Activated naive CD8-positive, alpha-beta T cell treated with anti-CD3 and anti-CD28 coated beads, Interleukin-2, amount 50 U/mL, for 24 hours (primary cell): ENCODE results near the gene POLRMT.

Source experiments
- ATAC-seq: fragments of 150-1000 bp; cut with Tn5 transposase; one replicate; pipeline ENCODE4 v1.10.0; 2021
- DNase-seq: peaks from one replicate; pipeline ENCODE4 v3.0.0; 2021
- H3K27ac Mint-ChIP-seq: one replicate; pipeline ENCODE4 v1.8.0; 2021; ENCODE audit warnings: mild to moderate bottlenecking, mixed read lengths
- H3K27me3 Mint-ChIP-seq: one replicate; pipeline ENCODE4 v1.8.0; 2021; ENCODE audit warnings: mixed read lengths
- H3K36me3 Mint-ChIP-seq: one replicate; pipeline ENCODE4 v1.8.0; 2021; ENCODE audit warnings: low read depth, mixed read lengths
- H3K4me1 Mint-ChIP-seq: one replicate; pipeline ENCODE4 v1.8.0; 2021; ENCODE audit warnings: mixed read lengths
- H3K4me3 Mint-ChIP-seq: one replicate; pipeline ENCODE4 v1.8.0; 2021; ENCODE audit warnings: mild to moderate bottlenecking, moderate library complexity, mixed read lengths
- H3K9me3 Mint-ChIP-seq: one replicate; pipeline ENCODE4 v1.8.0; 2021; ENCODE audit warnings: mixed read lengths

POLRMT gene

GRCh38 chr19:656751-657559 lies 23.6 kb upstream of the POLRMT start:
- Mint-ChIP-seq H3K4me3 (no peak overlapping the region), H3K27ac (no peak overlapping the region), H3K4me1 (peaks cover 53% of the 10 kb centered on the region), H3K36me3 (peaks cover 18% of the 10 kb centered on the region), H3K27me3 (no peaks in the 10 kb centered on the region), H3K9me3 (no peaks in the 10 kb centered on the region)
- no peak for DNase-seq
- no peak for ATAC-seq

GRCh38 chr19:655691-656090 lies 22.4 kb upstream of the POLRMT start:
- no peaks in the 10 kb centered on the region for H3K27me3 Mint-ChIP-seq
- H3K4me3 Mint-ChIP-seq: no peak overlapping the region
- ATAC-seq: no peak
- no peaks in the 10 kb centered on the region for H3K9me3 Mint-ChIP-seq
- DNase-seq: no peak
- H3K36me3 Mint-ChIP-seq: peaks cover 14% of the 10 kb centered on the region
- H3K27ac Mint-ChIP-seq: no peak overlapping the region
- peaks cover 48% of the 10 kb centered on the region for H3K4me1 Mint-ChIP-seq

- H3K27ac Mint-ChIP-seq: no peak overlapping the region
- no peaks in the 10 kb centered on the region for H3K9me3 Mint-ChIP-seq
- H3K36me3 Mint-ChIP-seq: peaks cover 15% of the 10 kb centered on the region
- DNase-seq: no peak
- no peak overlapping the region for H3K4me3 Mint-ChIP-seq
- peaks cover 31% of the 10 kb centered on the region for H3K4me1 Mint-ChIP-seq
- no peaks in the 10 kb centered on the region for H3K27me3 Mint-ChIP-seq
- ATAC-seq: no peak
Observed at GRCh38 chr19:653425-653824, 20.1 kb upstream of the POLRMT start.

- peaks cover 29% of the 10 kb centered on the region for H3K4me1 Mint-ChIP-seq
- no peak overlapping the region for H3K27ac Mint-ChIP-seq
- DNase-seq (no peak), ATAC-seq (no peak)
- no peaks in the 10 kb centered on the region for H3K9me3 Mint-ChIP-seq
- peaks cover 15% of the 10 kb centered on the region for H3K36me3 Mint-ChIP-seq
- H3K4me3 Mint-ChIP-seq: no peak overlapping the region
- no peaks in the 10 kb centered on the region for H3K27me3 Mint-ChIP-seq
Observed at GRCh38 chr19:652467-653389, 19.4 kb upstream of the POLRMT start.

GRCh38 chr19:651991-652390 lies 18.7 kb upstream of the POLRMT start:
- Mint-ChIP-seq H3K4me3 (no peak overlapping the region), H3K27me3 (no peaks in the 10 kb centered on the region), H3K4me1 (peaks cover 23% of the 10 kb centered on the region), H3K27ac (no peak overlapping the region), H3K9me3 (no peaks in the 10 kb centered on the region), H3K36me3 (peaks cover 15% of the 10 kb centered on the region)
- no peak for ATAC-seq
- DNase-seq: no peak

- H3K27me3 Mint-ChIP-seq: no peaks in the 10 kb centered on the region
- no peaks in the 10 kb centered on the region for H3K9me3 Mint-ChIP-seq
- DNase-seq (no peak), ATAC-seq (no peak)
- H3K4me1 Mint-ChIP-seq: peaks cover 19% of the 10 kb centered on the region
- H3K27ac Mint-ChIP-seq: no peak overlapping the region
- H3K36me3 Mint-ChIP-seq: peaks cover 17% of the 10 kb centered on the region
- H3K4me3 Mint-ChIP-seq: no peak overlapping the region
Observed at GRCh38 chr19:651114-651818, 17.9 kb upstream of the POLRMT start.

- no peak overlapping the region for H3K27ac Mint-ChIP-seq
- H3K9me3 Mint-ChIP-seq: no peaks in the 10 kb centered on the region
- H3K36me3 Mint-ChIP-seq: peaks cover 17% of the 10 kb centered on the region
Observed at GRCh38 chr19:650121-650520, 16.8 kb upstream of the POLRMT start.

GRCh38 chr19:648904-649801 lies 15.8 kb upstream of the POLRMT start:
- Mint-ChIP-seq H3K27ac (no peak overlapping the region), H3K9me3 (no peaks in the 10 kb centered on the region), H3K4me3 (no peak overlapping the region), H3K27me3 (no peaks in the 10 kb centered on the region), H3K36me3 (peaks cover 15% of the 10 kb centered on the region), H3K4me1 (peaks cover 5% of the 10 kb centered on the region)
- DNase-seq: no peak
- no peak for ATAC-seq

More at GRCh38 chr19:650121-650520, 16.8 kb upstream of the POLRMT start:
- ATAC-seq (no peak), DNase-seq (no peak)
- H3K4me3 Mint-ChIP-seq: no peak overlapping the region
- peaks cover 9% of the 10 kb centered on the region for H3K4me1 Mint-ChIP-seq
- H3K27me3 Mint-ChIP-seq: no peaks in the 10 kb centered on the region

- no peaks in the 10 kb centered on the region for H3K9me3 Mint-ChIP-seq
- H3K27ac Mint-ChIP-seq: no peak overlapping the region
- peaks cover 10% of the 10 kb centered on the region for H3K36me3 Mint-ChIP-seq
- DNase-seq: no peak
- H3K4me1 Mint-ChIP-seq: peaks cover 3% of the 10 kb centered on the region
- H3K27me3 Mint-ChIP-seq: no peaks in the 10 kb centered on the region
- H3K4me3 Mint-ChIP-seq: no peak overlapping the region
- no peak for ATAC-seq
Observed at GRCh38 chr19:648305-648704, 15.0 kb upstream of the POLRMT start.

- ATAC-seq (no peak), DNase-seq (no peak)
- H3K27ac Mint-ChIP-seq: no peak overlapping the region
- no peaks in the 10 kb centered on the region for H3K9me3 Mint-ChIP-seq
- no peaks in the 10 kb centered on the region for H3K27me3 Mint-ChIP-seq
- peaks cover 10% of the 10 kb centered on the region for H3K36me3 Mint-ChIP-seq
- H3K4me3 Mint-ChIP-seq: no peak overlapping the region
- H3K4me1 Mint-ChIP-seq: peaks cover 3% of the 10 kb centered on the region
Observed at GRCh38 chr19:647566-648284, 14.4 kb upstream of the POLRMT start.

- no peaks in the 10 kb centered on the region for H3K27me3 Mint-ChIP-seq
Observed at GRCh38 chr19:646779-647565, 13.6 kb upstream of the POLRMT start.

GRCh38 chr19:645912-646778 lies 12.8 kb upstream of the POLRMT start:
- Mint-ChIP-seq H3K36me3 (peaks cover 10% of the 10 kb centered on the region), H3K4me1 (peaks cover 3% of the 10 kb centered on the region), H3K9me3 (no peaks in the 10 kb centered on the region), H3K27me3 (no peaks in the 10 kb centered on the region), H3K27ac (peak overlapping the region; percentile 19), H3K4me3 (no peak overlapping the region)
- DNase-seq (no peak), ATAC-seq (no peak)

More at GRCh38 chr19:646779-647565, 13.6 kb upstream of the POLRMT start:
- Mint-ChIP-seq H3K4me1 (peaks cover 3% of the 10 kb centered on the region), H3K4me3 (no peak overlapping the region), H3K27ac (no peak overlapping the region), H3K36me3 (peaks cover 10% of the 10 kb centered on the region), H3K9me3 (no peaks in the 10 kb centered on the region)
- no peak for ATAC-seq
- no peak for DNase-seq
